ENCODE measurements around the gene UPK3BL1. TPM values are rescaled to one million over a fixed set of nuclear protein-coding genes. Genes with fewer than 3 reads are reported as not detected.
"Not testable (repeated sequence)": the region's sequence is repeated elsewhere in the genome, so short reads cannot be mapped to it uniquely, and the experiment has no call there.

Gene UPK3BL1
- total and polyA plus RNA-seq, 7 experiments from 2014 or later, result 25.9 to 107 (median 48.9) TPM

DNA sequence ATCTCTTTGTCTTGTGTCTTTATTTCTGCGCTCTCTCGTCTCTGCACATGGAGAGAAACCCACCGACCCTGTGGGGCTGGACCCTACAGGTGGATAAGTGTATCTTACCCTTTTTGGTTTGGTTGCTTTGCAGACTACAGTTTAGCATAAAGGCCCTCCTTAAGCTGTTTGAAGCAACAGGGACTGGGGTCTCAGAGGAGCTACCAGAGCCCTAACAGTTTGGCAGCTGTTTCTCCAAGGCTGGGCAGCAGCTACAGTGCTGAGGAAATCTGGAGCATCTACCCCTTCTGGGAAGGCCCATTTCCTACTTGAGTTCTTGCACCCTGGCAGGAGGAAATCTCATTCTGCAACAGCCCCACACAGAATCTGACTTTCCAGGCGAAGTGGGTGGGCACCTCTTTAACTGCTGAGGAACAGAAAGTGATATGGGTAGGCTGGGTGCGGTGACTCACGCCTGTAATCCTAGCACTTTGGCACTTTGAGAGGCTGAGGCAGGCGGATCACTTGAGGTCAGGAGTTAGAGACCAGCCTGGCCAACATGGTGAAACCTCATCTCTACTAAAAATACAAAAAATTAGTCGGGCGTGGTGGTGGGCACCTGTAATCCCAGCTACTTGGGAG lies 31.0 kb upstream of the UPK3BL1 start:
- ATAC-seq; H3K4me1 ChIP-seq (ENCODE audit: control insufficient read depth in 2 of 2, insufficient read depth in 2 of 2, low read length in 2 of 2); H3K27ac Mint-ChIP-seq; intact Hi-C loops (cut with micrococcal nuclease); CTCF ChIA-PET; H3K9me3 Mint-ChIP-seq; H3K4me3 ChIP-seq (ENCODE audit: low read length); H3K4me1 Mint-ChIP-seq; H3K36me3 Mint-ChIP-seq; DNase-seq; H3K4me3 Mint-ChIP-seq; H3K9me3 ChIP-seq (ENCODE audit: control insufficient read depth in 2 of 3, low read length in 3 of 3); H3K27ac ChIP-seq (ENCODE audit: low read depth, low read length); H3K27me3 Mint-ChIP-seq; POLR2A ChIA-PET; H3K27me3 ChIP-seq (ENCODE audit: control insufficient read depth in 2 of 2, insufficient read depth in 2 of 2, low read length in 2 of 2); H3K36me3 ChIP-seq (ENCODE audit: control insufficient read depth in 2 of 3, insufficient read depth in 3 of 3, low read length in 3 of 3): not testable (repeated sequence)

DNA sequence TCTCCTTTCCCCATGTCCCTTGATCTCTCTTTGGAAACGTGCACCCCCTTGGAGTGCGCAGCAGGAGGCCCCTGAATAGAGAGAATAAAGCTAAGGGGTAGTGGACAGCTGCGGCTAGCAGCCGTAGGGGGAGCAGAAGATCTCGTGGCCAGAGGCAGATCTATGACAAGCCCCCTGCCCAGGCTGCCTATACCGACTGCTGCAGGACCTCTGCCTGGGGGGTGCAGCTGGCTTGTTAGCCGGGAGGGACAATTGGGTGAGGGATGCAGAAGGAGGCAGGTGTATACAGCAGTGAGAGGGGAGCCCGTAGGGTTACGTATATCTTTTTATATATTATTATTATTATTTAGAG lies 29.3 kb upstream of the UPK3BL1 start:
- intact Hi-C loops (cut with micrococcal nuclease); H3K27me3 ChIP-seq (ENCODE audit: control insufficient read depth in 2 of 2, insufficient read depth in 2 of 2, low read length in 2 of 2); H3K36me3 ChIP-seq (ENCODE audit: control insufficient read depth in 2 of 3, insufficient read depth in 3 of 3, low read length in 3 of 3); H3K27me3 Mint-ChIP-seq; H3K4me3 Mint-ChIP-seq; H3K9me3 ChIP-seq (ENCODE audit: control insufficient read depth in 2 of 3, low read length in 3 of 3); DNase-seq; H3K27ac Mint-ChIP-seq; H3K4me1 Mint-ChIP-seq; H3K36me3 Mint-ChIP-seq; POLR2A ChIA-PET; H3K9me3 Mint-ChIP-seq; CTCF ChIA-PET; H3K4me1 ChIP-seq (ENCODE audit: control insufficient read depth in 2 of 2, insufficient read depth in 2 of 2, low read length in 2 of 2); H3K4me3 ChIP-seq (ENCODE audit: low read length); H3K27ac ChIP-seq (ENCODE audit: low read depth, low read length): not testable (repeated sequence)
- ATAC-seq, result peak; percentile 4

DNA sequence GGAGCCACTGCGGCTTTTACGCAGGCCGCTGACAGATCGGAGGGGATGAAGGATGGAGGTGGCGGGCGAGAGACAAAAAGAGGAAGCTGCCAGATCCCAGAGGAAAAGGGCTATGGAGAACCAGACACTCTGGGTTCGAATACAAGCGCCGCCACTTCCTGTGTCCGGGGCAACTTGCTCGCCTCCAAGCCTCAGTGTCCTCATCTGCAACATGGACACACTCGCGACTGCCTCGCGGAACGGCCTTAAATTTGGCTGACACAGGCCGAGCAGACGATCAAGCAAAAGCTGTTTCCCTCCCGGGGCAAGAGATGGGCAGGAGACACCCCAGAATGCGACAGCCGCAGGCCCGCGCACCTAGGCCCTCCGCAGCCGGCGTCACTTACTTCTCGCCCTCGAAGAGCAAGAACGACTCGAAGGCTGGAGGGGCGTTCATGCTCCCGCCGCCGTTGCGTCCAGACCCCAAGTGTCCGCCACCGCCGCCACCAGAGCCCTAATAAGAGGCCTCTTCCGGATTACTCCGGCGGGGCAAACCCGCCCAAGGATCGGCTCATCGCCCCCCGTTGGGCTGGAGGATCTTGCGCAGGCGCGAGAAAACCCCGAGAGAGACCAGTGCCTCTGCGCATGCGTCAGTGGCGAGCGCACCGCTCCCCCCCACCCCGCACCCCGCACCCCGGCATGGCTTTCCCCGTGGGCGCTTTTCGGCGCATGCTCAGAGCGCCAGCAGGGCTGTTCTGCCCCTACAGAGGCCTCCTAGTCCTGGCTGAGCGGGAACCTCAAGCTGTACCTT lies 28.8 kb upstream of the UPK3BL1 start, which contains the start of gene POLR2J2:
POLR2J2 (minus strand) TSS at position 498 of the 790 bp plus-strand sequence; CDS start at position 436, 62 bp downstream.
- POLR2A ChIA-PET; H3K36me3 Mint-ChIP-seq; H3K36me3 ChIP-seq (ENCODE audit: control insufficient read depth in 2 of 3, insufficient read depth in 3 of 3, low read length in 3 of 3); H3K4me1 ChIP-seq (ENCODE audit: control insufficient read depth in 2 of 2, insufficient read depth in 2 of 2, low read length in 2 of 2); H3K9me3 ChIP-seq (ENCODE audit: control insufficient read depth in 2 of 3, low read length in 3 of 3); H3K4me1 Mint-ChIP-seq; H3K4me3 ChIP-seq (ENCODE audit: low read length); intact Hi-C loops (cut with micrococcal nuclease); H3K27me3 ChIP-seq (ENCODE audit: control insufficient read depth in 2 of 2, insufficient read depth in 2 of 2, low read length in 2 of 2); CTCF ChIA-PET; H3K9me3 Mint-ChIP-seq; H3K27me3 Mint-ChIP-seq: not testable (repeated sequence)
- ATAC-seq (peak; percentile 92), DNase-seq (peak in 7 of 9 donors; percentile 33 to 89 (median 77))
- H3K27ac ChIP-seq (ENCODE audit: low read depth, low read length), result peak within 1 kb of the TSS; percentile 67
- peak within 1 kb of the TSS in 2 of 9 donors; percentile 82 to 85 for H3K27ac Mint-ChIP-seq
- H3K4me3 Mint-ChIP-seq, result peak within 1 kb of the TSS in 5 of 10 donors; percentile 47 to 81 (median 70)

DNA sequence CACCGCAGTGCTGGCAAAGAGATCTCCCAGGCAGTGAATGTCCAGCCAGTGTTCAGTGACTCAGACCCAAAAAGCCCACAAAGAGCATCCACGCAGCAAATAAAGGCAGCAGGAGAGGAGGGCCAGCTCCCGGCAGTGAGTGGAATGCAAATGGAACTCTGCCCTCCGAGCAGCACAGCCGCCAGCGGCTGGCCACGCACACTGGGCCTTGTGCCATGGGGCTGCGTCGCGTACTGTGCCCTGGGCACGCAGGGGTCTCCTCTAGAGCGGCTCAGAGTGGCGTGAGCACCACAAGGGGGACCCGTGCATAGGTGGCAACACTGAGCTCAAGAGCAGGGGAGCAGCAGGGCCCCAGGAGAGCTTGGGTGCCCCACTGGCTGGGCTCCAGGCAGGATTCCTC lies 24.9 kb upstream of the UPK3BL1 start:
- H3K27ac Mint-ChIP-seq; H3K4me3 ChIP-seq (ENCODE audit: low read length); H3K4me1 Mint-ChIP-seq; H3K9me3 ChIP-seq (ENCODE audit: control insufficient read depth in 2 of 3, low read length in 3 of 3); H3K36me3 Mint-ChIP-seq; H3K4me1 ChIP-seq (ENCODE audit: control insufficient read depth in 2 of 2, insufficient read depth in 2 of 2, low read length in 2 of 2); intact Hi-C loops (cut with micrococcal nuclease); H3K27me3 ChIP-seq (ENCODE audit: control insufficient read depth in 2 of 2, insufficient read depth in 2 of 2, low read length in 2 of 2); ATAC-seq; POLR2A ChIA-PET; H3K4me3 Mint-ChIP-seq; H3K27me3 Mint-ChIP-seq; H3K27ac ChIP-seq (ENCODE audit: low read depth, low read length); H3K9me3 Mint-ChIP-seq; DNase-seq; H3K36me3 ChIP-seq (ENCODE audit: control insufficient read depth in 2 of 3, insufficient read depth in 3 of 3, low read length in 3 of 3); CTCF ChIA-PET: not testable (repeated sequence)

DNA sequence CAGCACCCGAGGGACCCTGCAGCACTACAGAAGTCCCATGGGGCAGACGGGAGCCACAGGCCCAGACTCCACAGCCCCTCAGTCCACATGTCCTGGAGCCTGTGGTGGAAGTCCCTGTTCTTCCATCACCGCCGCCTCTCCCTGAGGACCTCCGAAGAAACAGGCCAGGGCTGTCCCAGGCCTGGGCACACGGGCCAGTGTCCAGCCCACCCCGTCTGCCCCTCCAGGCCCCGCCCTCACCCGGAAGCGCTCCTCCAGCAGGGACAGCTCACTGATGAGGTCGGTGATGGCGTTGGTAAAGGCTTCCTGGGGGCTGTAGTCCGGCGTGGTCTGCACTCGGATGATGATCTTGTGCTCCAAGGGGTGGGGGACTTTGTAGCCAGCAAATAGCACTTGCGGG lies 24.3 kb upstream of the UPK3BL1 start:
- intact Hi-C loops (cut with micrococcal nuclease), result not testable (repeated sequence)

DNA sequence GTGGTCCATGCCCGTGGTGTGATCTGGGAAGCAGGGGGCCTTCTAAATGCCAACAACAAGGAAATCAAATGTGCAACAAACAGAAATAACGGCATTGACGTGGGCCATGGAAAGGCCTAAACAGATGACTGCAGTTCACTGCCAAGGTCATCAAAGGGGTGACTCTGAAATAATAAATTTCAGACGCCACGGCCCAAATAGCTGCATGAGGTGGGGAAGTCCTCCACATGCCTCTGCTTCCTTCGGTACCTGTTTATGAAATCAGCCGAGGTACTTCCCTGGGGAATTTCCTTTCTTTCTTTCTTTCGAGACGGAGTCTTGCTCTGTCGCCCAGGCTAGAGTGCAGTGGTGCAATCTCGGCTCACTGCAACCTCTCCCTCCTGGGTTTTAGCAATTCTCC lies 22.2 kb upstream of the UPK3BL1 start:
- H3K4me1 ChIP-seq (ENCODE audit: control insufficient read depth in 2 of 2, insufficient read depth in 2 of 2, low read length in 2 of 2); H3K27ac ChIP-seq (ENCODE audit: low read depth, low read length); H3K27me3 ChIP-seq (ENCODE audit: control insufficient read depth in 2 of 2, insufficient read depth in 2 of 2, low read length in 2 of 2); H3K36me3 Mint-ChIP-seq; H3K4me3 Mint-ChIP-seq; POLR2A ChIA-PET; ATAC-seq; H3K27me3 Mint-ChIP-seq; H3K36me3 ChIP-seq (ENCODE audit: control insufficient read depth in 2 of 3, insufficient read depth in 3 of 3, low read length in 3 of 3); H3K27ac Mint-ChIP-seq; H3K9me3 ChIP-seq (ENCODE audit: control insufficient read depth in 2 of 3, low read length in 3 of 3); intact Hi-C loops (cut with micrococcal nuclease); H3K9me3 Mint-ChIP-seq; H3K4me1 Mint-ChIP-seq; DNase-seq; CTCF ChIA-PET; H3K4me3 ChIP-seq (ENCODE audit: low read length): not testable (repeated sequence)

More for the DNA sequence above, 24.3 kb upstream of the UPK3BL1 start:
- H3K4me3 Mint-ChIP-seq; H3K36me3 ChIP-seq (ENCODE audit: control insufficient read depth in 2 of 3, insufficient read depth in 3 of 3, low read length in 3 of 3); H3K36me3 Mint-ChIP-seq; H3K4me1 ChIP-seq (ENCODE audit: control insufficient read depth in 2 of 2, insufficient read depth in 2 of 2, low read length in 2 of 2); H3K27ac ChIP-seq (ENCODE audit: low read depth, low read length); POLR2A ChIA-PET; H3K9me3 Mint-ChIP-seq; H3K27me3 Mint-ChIP-seq; H3K9me3 ChIP-seq (ENCODE audit: control insufficient read depth in 2 of 3, low read length in 3 of 3); ATAC-seq; H3K27ac Mint-ChIP-seq; CTCF ChIA-PET; H3K27me3 ChIP-seq (ENCODE audit: control insufficient read depth in 2 of 2, insufficient read depth in 2 of 2, low read length in 2 of 2); DNase-seq; H3K4me3 ChIP-seq (ENCODE audit: low read length); H3K4me1 Mint-ChIP-seq: not testable (repeated sequence)

DNA sequence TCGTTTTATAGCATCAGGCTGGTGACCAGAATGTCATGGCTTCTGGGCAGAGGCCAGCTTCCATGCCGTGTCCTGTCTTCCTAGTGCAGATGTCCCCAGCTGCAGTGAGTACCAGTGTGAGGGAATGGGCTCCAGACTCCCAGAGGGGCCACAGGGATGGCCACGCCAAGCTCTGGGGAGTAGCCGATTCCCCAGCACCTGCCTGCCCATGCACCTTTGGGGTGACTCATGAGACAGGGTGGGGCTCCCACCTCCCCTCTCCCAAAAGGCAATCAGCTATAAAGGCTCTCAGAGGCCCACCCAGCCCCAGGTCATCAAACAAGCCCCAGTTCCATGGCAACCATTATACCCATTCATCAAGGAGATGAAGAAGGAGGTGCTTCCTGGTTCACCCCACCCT lies 7.3 kb upstream of the UPK3BL1 start, which contains the start of gene SPDYE2B:
SPDYE2B (plus strand) TSS at position 396 of the 400 bp plus-strand sequence. CDS start 2,030 bp downstream, outside the sequence.
- H3K27me3 Mint-ChIP-seq; H3K36me3 ChIP-seq (ENCODE audit: control insufficient read depth in 2 of 3, insufficient read depth in 3 of 3, low read length in 3 of 3); H3K4me1 ChIP-seq (ENCODE audit: control insufficient read depth in 2 of 2, insufficient read depth in 2 of 2, low read length in 2 of 2); H3K9me3 ChIP-seq (ENCODE audit: control insufficient read depth in 2 of 3, low read length in 3 of 3); H3K36me3 Mint-ChIP-seq; POLR2A ChIA-PET; H3K4me3 ChIP-seq (ENCODE audit: low read length); H3K4me1 Mint-ChIP-seq; intact Hi-C loops (cut with micrococcal nuclease); H3K4me3 Mint-ChIP-seq; H3K27ac ChIP-seq (ENCODE audit: low read depth, low read length); CTCF ChIA-PET; DNase-seq; ATAC-seq; H3K27me3 ChIP-seq (ENCODE audit: control insufficient read depth in 2 of 2, insufficient read depth in 2 of 2, low read length in 2 of 2); H3K9me3 Mint-ChIP-seq: not testable (repeated sequence)
- H3K27ac Mint-ChIP-seq, result peak within 1 kb of the TSS in 1 of 9 donors; percentile 17
